ENCODE data around the gene SLC2A13. TPM values are rescaled to one million over a fixed set of nuclear protein-coding genes. Genes with fewer than 3 reads are reported as not detected.

SLC2A13 gene
- total RNA-seq, 1 experiment from 2014 or later: 7.0 TPM

DNA sequence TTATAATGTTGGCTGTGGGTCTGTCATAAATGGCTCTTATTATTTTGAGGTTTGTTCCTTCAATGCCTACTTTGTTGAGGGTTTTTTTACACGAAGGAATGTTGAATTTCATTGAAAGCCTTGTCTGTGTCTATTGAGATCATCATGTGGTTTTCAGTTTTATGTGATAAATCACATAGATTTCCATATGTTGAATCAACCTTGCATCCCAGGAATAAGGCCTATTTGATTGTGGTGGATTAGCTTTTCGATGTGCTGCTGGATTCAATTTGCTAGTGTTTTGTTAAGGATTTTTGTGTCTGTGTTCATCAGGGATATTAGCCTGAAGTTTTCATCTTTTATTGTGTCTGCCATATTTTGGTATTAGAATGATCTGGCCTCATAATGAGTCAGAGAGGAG, 27.6 kb downstream of the SLC2A13 start:
- Histone ChIP-seq H2BK120ac (ENCODE audit: low read depth, low read length, poor library complexity, severe bottlenecking) (no peak overlapping the region), H4K5ac (ENCODE audit: insufficient read length, low read depth, low read length) (no peak overlapping the region), H4K20me1 (ENCODE audit: control insufficient read depth, insufficient read depth, insufficient read length) (no peaks in the 10 kb centered on the region), H3K27me3 (ENCODE audit: insufficient read depth, low read length) (no peaks in the 10 kb centered on the region), H3K4ac (ENCODE audit: low read depth, low read length) (no peak overlapping the region), H2BK20ac (ENCODE audit: low read depth, low read length, poor library complexity, severe bottlenecking) (no peak overlapping the region), H3K4me1 (ENCODE audit: insufficient read depth, low read length) (no peaks in the 10 kb centered on the region), H2BK5ac (ENCODE audit: insufficient read length, low read length) (no peak overlapping the region), H3K23ac (ENCODE audit: insufficient read length, low read depth, low read length) (no peak overlapping the region), H3K18ac (ENCODE audit: insufficient read length, low read depth, low read length) (no peak overlapping the region), H2BK15ac (ENCODE audit: low read depth, low read length) (no peak overlapping the region), H3K79me2 (ENCODE audit: insufficient read depth, low read length) (no peaks in the 10 kb centered on the region), H2AFZ (ENCODE audit: low read length) (no peak overlapping the region), H3K27ac (ENCODE audit: insufficient read length, low read depth, low read length) (no peak overlapping the region), H4K91ac (ENCODE audit: insufficient read length, low read depth, low read length) (no peak overlapping the region), H3K23me2 (ENCODE audit: insufficient read length, low read depth, low read length, poor library complexity, severe bottlenecking) (no peaks in the 10 kb centered on the region), H3K4me2 (ENCODE audit: insufficient read depth, insufficient read length, low read length) (no peak overlapping the region), H3K79me1 (ENCODE audit: insufficient read depth, low read depth, low read length, poor library complexity, severe bottlenecking) (no peaks in the 10 kb centered on the region), H3T11ph (ENCODE audit: low read length) (no peak overlapping the region), H3K14ac (ENCODE audit: insufficient read depth, low read length) (no peak overlapping the region), H3K9me3 (ENCODE audit: control insufficient read depth, low read depth, low read length) (no peaks in the 10 kb centered on the region), H3K56ac (ENCODE audit: insufficient read length, low read depth, low read length) (no peak overlapping the region), H2BK12ac (ENCODE audit: insufficient read length, low read depth, low read length) (no peak overlapping the region), H4K8ac (replicated peaks; ENCODE audit: insufficient read length, low read depth, low read length) (no peak overlapping the region), H3K9ac (ENCODE audit: extremely low read depth, insufficient read length, low read length) (no peak overlapping the region), H2AK5ac (ENCODE audit: insufficient read length, low read length) (no peak overlapping the region)
- no peak for DNase-seq
- no peaks in the 10 kb centered on the region for H3K4me1 Mint-ChIP-seq
- TF ChIP-seq, protein P1, sequence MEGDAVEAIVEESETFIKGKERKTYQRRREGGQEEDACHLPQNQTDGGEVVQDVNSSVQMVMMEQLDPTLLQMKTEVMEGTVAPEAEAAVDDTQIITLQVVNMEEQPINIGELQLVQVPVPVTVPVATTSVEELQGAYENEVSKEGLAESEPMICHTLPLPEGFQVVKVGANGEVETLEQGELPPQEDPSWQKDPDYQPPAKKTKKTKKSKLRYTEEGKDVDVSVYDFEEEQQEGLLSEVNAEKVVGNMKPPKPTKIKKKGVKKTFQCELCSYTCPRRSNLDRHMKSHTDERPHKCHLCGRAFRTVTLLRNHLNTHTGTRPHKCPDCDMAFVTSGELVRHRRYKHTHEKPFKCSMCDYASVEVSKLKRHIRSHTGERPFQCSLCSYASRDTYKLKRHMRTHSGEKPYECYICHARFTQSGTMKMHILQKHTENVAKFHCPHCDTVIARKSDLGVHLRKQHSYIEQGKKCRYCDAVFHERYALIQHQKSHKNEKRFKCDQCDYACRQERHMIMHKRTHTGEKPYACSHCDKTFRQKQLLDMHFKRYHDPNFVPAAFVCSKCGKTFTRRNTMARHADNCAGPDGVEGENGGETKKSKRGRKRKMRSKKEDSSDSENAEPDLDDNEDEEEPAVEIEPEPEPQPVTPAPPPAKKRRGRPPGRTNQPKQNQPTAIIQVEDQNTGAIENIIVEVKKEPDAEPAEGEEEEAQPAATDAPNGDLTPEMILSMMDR (conservative IDR thresholded peaks at IDR 0.05): no peak
- no peak overlapping the region for H3K27ac Mint-ChIP-seq
- no CpG with 5 or more reads among the region's 2 CpGs for WGBS (ENCODE audit: extremely low coverage, insufficient read length, low lambda C conversion rate)
- H3K36me3 Mint-ChIP-seq (ENCODE audit: insufficient read depth in 1 of 3, low read depth in 3 of 3): peaks cover 31 to 69% (median 32%) of the 10 kb centered on the region in 3 experiments
- no peak overlapping the region for H3K4me3 Mint-ChIP-seq
- H3K9me3 Mint-ChIP-seq: peaks cover 45 to 68% of the 10 kb centered on the region in 2 experiments
- H3K27me3 Mint-ChIP-seq (ENCODE audit: low read depth): no peaks in the 10 kb centered on the region; the same call in none of the 2 replicates
